Superior temporal gyrus (tissue), 1 donor: ENCODE measurements around the gene CHD8.
"Not testable (repeated sequence)": the region's sequence is repeated elsewhere in the genome, so short reads cannot be mapped to it uniquely, and the experiment has no call there.

Experiments used
- DNase-seq: peaks from one replicate; pipeline ENCODE4 v3.0.0-alpha.2; 2016; ENCODE audit errors: extremely low spot score

The CHD8 gene, protein sequence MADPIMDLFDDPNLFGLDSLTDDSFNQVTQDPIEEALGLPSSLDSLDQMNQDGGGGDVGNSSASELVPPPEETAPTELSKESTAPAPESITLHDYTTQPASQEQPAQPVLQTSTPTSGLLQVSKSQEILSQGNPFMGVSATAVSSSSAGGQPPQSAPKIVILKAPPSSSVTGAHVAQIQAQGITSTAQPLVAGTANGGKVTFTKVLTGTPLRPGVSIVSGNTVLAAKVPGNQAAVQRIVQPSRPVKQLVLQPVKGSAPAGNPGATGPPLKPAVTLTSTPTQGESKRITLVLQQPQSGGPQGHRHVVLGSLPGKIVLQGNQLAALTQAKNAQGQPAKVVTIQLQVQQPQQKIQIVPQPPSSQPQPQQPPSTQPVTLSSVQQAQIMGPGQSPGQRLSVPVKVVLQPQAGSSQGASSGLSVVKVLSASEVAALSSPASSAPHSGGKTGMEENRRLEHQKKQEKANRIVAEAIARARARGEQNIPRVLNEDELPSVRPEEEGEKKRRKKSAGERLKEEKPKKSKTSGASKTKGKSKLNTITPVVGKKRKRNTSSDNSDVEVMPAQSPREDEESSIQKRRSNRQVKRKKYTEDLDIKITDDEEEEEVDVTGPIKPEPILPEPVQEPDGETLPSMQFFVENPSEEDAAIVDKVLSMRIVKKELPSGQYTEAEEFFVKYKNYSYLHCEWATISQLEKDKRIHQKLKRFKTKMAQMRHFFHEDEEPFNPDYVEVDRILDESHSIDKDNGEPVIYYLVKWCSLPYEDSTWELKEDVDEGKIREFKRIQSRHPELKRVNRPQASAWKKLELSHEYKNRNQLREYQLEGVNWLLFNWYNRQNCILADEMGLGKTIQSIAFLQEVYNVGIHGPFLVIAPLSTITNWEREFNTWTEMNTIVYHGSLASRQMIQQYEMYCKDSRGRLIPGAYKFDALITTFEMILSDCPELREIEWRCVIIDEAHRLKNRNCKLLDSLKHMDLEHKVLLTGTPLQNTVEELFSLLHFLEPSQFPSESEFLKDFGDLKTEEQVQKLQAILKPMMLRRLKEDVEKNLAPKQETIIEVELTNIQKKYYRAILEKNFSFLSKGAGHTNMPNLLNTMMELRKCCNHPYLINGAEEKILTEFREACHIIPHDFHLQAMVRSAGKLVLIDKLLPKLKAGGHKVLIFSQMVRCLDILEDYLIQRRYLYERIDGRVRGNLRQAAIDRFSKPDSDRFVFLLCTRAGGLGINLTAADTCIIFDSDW (N-terminal part only)

DNA sequence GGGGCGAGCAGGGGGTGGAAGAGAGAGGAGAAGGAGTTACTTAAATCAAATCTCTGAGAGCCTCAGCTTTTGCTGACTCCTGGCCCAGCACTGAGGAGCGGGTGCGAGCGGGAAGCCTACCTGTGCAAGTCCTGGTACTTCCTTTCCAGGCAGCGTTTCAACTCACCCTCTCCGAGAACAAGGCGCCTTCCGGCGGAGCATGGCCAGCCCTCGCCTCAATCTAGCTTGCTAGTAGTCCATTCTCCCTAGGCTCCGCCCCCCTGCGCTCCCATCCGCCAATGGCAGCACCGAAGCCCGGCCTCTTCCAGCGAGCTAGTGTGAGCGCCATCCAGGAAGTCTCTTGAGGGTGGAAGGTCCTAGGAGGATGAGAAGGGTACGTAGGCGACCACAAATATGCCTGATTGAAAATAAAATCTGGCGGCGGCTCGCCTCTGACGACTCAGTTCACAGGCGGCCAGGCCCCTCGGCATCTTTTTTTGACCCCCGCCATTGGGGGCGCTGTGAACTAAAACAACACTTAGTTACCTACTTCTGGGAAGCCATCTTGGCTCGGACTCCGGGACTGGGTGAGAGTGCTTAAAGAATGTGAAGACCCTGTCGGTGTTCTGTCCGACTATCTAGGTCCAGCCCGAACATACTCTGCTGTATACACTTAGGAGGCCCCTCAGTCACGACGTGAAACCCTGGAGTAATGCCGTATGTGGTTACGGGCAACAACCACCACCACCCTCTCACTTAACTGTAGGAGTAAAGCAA lies at the start of gene CHD8:
Gene CHD8 (minus strand): TSS at position 212 of the 756 bp plus-strand sequence. CDS start 24,480 bp downstream, outside the sequence.
- peak; percentile 100 for DNase-seq

DNA sequence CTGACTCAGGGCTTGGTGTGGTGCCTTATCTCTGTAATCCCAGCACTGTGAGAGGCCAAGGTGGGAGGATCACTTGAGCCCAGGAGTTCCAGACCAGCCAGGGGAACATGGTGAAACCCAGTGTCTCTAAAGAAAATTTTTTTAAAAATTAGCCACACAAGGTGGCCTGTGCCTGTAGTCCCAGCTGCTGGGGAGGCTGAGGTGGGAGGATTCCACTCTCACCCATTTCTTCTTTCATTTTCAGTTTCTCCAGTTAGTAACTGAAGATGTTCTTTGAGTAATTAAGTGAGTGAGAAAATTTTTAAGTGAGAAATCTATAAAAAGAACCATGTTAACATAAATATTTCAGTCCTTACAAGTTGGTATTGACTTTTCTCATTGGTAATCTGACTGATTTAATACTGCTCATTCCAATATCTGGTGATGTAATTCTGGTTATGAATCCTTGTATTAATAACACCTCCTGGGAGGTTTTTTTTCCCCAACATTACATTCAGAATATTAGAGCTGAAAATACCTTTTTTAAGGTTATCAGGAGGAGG lies 49.2 kb upstream of the CHD8 start:
- no peak for DNase-seq

DNA sequence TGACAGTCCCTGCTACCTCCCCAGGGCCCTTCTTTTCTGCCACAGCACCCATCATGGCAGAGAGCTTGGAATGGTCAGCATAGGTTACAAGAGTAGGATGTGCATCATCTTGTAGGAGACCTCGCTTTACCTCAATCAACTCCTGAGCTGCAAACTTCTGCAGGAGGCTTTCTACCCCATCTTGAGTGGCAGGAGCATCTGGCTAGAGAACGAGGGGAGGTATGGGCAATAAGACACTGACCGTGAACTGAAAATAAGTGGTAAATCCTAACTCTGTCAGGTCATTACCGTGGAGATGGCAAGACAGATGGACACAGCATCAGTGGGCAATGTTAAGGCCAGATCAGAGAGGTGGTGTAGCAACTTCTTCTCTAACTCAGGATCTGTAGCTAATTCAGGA lies 47.5 kb upstream of the CHD8 start:
- DNase-seq = no peak

DNA sequence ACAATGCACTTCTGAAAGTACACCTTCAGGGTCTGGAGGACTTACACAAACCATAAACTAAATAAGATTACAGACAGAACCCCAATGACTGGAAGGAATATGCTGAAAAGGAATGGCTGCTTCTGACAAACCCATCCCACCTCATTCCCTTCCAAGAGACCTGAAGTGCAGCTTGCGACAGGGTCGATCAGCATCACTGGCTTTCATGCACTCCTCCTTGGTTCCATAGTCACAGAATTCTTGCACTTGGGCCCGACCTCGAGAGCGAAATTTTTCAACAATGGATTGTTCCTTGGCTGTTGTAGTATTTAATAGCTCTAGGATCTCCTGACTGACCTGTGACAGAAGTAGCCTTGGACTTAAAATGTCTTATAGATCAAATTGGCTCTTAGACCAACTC lies 45.6 kb upstream of the CHD8 start:
- no peak for DNase-seq

DNA sequence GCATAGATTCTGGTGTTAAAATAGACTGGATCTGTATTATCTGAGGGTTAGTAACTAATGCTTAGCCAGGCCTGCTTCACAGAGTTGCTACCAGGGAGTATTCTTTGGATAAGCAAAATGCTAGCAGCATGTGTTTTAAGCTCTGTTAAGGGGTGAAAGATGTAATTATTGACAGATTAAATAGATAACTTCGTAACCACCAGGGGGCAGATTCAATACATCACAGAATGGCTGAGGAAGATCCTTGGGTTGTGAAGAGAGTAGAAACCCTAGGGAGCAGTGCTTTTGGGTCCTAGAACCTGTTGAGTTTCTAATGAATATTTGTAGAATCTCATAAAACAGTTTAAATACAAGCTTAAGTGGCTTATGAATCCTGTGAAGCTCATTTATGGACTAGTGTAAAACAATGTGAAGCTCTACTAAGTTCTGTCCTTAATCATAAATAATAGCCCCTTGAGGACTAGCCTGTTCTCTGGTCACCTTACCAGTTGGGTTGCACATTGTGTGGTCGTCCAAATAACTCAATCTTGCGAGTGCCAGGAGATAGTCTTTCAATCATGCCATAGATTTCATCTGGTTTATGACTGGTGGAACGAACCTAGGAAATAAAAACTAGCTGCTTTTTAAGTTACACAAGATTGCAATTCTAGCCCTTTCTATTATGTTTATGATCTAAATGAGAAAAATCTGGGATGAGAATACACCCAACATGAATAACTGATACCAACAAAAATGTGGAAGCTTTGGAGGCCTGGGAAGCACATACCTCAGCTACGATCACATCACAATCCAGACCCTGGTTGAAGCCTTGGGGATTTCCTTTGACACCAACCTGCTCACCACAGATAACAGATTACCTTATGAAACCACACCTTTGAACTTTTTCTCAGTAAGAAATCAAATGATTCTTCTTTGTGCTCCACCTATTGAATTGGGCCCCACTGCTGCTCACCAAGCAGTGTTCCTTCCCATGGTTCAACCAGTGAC lies 42.9 kb upstream of the CHD8 start:
- DNase-seq = peak; percentile 79

DNA sequence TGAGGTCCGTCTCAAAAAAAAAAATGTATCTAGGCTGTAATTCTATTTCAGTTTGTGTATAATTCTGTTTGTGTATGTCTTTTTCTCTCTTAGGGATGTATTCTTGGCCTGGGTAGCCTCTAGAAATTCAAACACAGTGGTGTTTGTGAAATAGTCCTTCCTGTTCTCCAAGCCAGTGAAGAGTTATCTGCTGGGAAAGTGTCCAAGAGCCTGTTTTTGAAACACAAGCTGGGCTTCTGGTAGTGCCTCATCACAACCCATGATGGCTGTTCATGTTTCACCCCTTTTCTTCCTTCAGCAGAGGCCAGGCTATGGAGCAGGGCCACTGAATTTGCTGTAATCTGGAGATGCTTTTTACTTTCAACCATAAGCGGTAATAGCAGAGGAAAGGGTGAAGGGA lies 40.5 kb upstream of the CHD8 start:
- DNase-seq = no peak

DNA sequence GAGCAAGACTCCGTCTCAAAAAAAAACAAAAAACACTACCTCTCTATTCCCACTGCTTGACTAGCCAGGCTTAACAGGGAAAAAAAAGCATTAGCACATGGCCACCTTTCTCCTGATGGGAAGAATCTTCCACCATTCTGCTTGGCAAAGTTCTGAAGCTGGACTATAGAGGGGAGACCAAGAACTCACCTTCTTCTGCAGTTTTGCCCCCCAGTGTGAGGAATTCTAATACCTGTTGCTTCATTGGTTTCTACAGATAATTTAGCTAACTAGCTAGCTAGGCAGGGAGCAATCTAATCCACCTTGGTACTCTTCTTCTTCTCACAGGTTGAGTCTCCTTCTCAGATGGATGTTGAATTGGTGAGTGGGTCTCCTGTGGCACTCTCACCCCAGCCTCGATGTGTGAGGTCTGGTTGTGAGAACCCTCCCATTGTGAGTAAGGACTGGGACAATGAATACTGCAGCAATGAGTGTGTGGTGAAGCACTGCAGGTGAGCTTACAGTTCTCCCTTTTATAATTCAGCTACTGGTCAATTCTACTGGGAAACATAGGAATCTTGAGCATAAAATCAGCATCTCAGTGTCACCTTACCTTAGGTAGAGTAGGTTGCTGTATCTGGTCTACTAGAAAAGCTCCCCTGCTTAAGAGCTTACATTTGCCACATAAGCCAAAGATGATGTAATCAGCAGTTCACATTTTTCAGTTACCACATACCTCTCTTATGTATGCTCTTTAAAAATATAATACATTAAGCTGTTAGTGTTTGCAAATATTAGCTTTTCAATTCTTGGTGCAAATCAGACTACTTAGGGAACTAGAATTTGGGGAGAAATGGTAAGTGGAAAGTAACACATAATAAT lies 39.2 kb upstream of the CHD8 start:
- no peak for DNase-seq

DNA sequence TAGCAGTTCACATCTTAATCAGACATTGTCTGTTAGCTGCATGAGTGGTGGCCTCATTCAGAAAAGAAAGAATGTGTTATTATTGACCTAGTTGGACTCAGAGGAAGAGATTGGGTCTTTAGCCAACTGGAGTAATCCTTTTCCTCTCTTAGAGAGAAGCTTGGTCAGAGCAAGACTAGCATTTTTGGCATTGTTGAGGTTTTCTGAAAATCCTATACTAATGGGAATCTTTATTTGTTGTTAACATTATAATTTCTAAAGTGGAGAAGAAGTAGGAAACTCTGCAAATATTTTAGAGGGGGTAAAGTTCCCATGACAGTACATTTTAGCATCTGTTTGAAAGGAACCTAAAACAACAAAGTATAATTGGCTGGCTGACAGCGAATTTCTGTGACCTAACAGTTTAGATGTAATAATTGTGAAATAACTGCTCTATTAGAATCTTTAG lies 30.7 kb upstream of the CHD8 start:
- DNase-seq = no peak

DNA sequence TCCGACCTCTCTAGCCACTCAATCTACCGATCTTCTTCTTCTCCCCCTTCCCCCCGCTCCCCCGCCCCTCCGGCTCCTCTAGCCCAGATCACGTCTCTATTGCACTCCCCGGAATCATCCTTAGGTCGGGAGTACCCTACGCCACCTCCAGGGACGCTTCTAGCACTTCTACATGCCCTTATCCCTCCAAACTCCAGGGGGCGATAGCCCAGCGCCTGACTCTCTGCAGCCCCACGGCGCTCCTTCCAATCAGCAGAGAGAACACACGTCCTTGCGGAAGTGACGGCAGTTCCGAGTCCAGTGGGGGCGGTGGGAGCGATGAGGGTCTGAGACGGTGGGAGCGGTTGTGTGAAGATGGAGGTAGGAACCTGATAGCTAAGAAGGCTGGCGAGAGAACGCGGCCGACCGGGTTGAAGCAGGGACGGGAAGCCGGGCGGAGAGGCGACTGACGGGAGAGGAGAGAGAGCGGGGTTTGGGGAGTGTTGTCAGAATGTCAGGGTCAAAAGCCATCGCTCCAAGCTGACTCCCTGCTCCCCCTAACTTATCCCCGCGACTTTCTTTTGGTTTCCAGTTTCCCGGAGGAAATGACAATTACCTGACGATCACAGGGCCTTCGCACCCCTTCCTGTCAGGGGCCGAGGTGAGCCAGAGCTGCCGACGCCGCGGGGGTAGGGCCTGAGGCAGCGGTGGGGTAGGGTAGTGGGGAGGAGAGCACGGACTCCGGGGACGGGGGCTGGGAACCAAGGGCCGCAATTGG lies 21.2 kb upstream of the CHD8 start, which contains the start of the genes RAB2B and TOX4:
Gene RAB2B (minus strand): TSS at position 35 of the 757 bp plus-strand sequence. CDS start 87 bp downstream, outside the sequence.
Gene TOX4 (plus strand): TSS at position 271 of the 757 bp plus-strand sequence. CDS start 84 bp downstream, at position 355.
- DNase-seq = peak; percentile 99

DNA sequence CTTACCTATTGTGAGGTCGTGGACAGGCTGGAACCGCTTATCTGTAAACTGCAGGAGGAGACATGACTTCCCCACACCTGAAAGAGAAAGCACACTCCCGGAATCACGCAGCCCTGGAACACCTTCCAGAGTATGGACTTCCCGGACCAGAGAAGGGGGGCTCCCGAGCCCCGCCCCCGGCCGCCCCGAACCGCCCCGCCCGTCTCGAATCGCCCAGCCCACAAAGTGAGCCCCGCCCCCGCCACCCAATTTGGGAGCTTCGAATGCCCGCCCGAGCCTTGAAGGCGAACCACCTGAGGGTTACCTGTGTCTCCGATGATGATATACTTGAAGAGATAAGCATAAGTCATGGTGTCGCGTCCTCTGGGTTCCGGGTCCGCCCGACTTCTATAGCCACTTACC lies 20.6 kb upstream of the CHD8 start:
- no peak for DNase-seq

DNA sequence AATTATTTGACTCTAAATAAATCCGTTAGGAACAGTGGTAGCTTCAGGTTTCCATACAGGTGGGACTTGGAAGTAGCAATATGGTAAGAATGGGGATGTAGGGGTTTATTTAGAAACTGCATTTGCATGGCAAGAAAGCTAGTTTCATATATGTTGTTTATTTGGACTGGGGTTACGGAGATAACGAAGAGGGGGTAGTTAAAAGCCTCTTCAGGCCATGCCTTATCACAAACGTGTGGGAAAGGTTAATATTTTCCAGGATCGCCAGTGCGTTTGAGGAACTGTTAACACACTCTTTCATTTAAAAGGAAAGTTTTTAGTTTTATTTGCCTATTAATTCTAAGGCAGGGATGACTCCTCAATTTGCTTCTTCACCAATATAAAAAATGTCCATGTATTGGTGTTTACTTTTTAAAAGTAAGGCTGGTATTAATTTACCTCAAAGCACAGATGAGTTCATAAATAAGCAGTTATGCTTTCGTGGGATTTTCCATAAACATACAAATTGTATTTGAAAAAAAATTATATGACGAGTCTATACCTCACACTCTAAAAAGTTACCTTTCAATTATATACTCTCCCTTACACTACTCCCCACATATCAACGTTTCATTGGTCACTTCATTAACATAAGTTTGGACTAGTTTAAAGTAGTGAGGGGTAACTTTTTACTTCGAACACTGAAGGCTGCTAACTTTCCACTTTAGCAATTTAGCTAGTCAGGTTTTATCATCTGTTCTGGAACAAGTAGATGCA lies 20.0 kb upstream of the CHD8 start:
- peak; percentile 52 for DNase-seq

DNA sequence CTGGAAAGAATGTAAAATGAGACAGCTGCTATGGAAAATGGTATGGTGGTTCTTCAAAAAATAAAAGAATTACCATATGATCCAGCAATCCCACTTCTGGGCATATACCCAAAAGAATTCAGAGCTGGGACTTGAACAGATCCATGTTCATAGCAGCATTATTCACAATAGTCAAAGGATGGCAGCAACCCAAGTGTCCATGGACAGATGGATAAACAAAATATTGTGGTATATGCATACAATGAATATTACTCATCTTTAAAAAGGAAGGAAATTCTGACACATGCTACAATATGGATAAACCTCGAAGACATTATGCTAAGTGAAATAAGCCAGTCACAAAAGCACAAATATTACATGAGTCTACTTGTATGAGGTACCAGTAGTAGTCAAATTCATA lies 11.7 kb upstream of the CHD8 start:
- peak; percentile 51 for DNase-seq

DNA sequence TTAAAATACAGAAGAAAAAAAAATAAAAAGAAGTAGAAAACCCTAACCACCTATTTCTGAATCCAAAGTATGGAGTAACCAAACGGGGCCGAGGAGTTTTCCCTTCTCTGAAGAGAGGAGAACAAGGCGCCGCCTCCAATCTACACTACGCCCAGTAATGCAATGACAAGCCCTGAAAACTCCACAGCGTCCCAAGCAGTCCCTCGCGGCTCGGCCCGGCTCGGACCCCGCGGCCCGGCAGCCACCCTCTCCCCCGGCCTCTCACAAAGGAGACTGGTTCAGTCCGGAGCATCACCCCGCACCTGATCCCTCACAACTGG lies 371 bp downstream of the CHD8 start:
- peak; percentile 24 for DNase-seq

DNA sequence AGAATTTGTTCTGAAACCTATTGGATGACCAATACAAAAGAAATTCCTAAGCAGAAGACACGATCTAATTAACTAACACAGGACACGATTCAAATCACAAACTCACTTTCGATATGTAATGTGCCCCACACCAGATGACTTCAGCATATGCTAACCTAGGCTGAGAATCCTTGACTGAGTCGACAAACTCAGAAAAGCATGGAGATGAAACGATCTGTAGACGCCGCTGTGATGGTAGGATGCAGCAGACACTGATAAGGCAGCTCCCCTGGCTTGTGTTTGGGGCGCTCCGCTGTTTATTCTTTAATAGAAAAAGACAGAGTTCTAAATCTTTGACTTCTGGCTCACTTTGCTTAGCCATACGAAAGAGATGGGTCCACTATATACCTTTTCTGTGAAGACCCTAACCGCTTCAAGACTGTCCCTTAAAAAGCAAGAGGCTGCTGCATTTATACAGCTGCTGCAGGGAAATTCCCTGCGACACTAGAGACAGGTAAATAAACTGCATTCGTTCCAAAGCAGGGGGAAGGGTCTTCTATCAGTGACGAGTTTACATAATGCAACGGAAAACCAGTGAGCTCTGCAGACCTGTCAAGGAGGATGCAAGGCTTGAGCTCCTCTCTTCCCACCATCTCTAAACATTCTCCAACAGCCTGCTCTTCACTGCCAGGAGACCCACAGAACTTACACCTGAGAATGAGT lies 929 bp downstream of the CHD8 start:
- DNase-seq = no peak

DNA sequence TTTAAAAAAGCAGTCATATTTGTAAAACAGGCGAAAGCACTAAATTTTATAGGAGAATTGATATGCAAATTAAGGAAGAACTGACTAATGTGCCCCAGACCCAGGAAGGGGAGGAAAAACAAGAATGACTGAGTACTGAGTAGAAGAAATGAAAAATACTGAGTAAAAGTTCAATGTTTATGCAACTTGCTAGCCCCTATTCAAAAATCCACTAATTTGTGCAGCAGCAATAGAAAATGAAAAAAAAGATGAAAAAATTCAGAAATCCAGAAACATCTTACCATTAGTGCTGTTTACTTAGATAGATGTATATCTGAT lies 6.1 kb downstream of the CHD8 start:
- no peak for DNase-seq

DNA sequence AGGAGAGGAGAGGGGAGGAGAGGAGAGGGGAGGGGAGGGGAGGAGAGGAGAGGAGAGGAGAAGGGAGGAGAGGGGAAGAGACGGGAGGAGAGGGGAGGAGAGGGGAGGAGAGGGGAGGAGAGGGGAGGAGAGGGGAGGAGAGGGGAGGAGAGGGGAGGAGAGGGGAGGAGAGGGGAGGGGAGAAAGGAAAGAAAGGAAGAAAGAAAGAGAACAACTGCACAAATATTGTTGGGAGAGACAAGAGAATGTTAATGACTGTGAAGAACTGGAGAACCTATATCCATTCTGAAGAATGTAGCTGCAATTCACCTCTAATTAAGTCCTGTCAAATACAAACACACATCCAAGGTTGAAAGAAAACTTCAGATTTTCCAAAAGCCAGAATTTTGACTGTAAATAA lies 13.3 kb downstream of the CHD8 start:
- DNase-seq = not testable (repeated sequence)

DNA sequence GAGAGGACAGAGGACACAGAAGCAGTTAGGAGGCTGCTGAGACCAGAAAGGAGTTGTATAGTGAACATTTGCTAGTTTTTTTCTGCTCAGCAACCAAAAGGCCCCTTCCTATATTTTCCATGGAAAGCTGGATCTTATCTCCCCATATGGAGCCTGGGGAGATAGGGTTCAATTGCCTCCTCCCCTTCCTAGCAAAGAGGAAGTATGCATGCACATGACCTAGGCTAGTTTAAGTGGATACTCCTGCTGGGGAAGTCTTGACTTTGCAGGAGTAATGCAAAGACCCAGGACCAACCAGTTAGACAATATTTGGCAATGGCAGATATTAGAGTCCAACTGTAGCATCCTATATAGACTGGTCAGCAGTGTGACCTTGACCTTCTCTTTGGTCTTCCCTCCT lies 15.1 kb downstream of the CHD8 start:
- DNase-seq = no peak
